ENCODE results near the gene RBBP8NL.

RBBP8NL gene

GRCh38 chr20:62393830-62394229 is 33.5 kb downstream of the RBBP8NL start:
- no peak for DNase-seq

- no peak for DNase-seq
Measured at GRCh38 chr20:62393335-62393665, 34.0 kb downstream of the RBBP8NL start.

- DNase-seq: no peak
Measured at GRCh38 chr20:62392621-62393334, 34.6 kb downstream of the RBBP8NL start.

GRCh38 chr20:62392077-62392418 is 35.3 kb downstream of the RBBP8NL start:
- no peak for DNase-seq

GRCh38 chr20:62391165-62392076 is 35.9 kb downstream of the RBBP8NL start:
- no peak for DNase-seq

- peak in 1 of 51 donors; percentile 29 for DNase-seq
Measured at GRCh38 chr20:62390317-62391164, 36.8 kb downstream of the RBBP8NL start.

GRCh38 chr20:62389601-62390087 is 37.7 kb downstream of the RBBP8NL start:
- no peak for DNase-seq

GRCh38 chr20:62388839-62389600 is 38.3 kb downstream of the RBBP8NL start:
- DNase-seq: no peak

- no peak for DNase-seq
Measured at GRCh38 chr20:62387933-62388635, 39.3 kb downstream of the RBBP8NL start.

- DNase-seq: peak in 1 of 51 donors; percentile 51
Measured at GRCh38 chr20:62387219-62387913, 40.0 kb downstream of the RBBP8NL start.

GRCh38 chr20:62386383-62387218 is 40.7 kb downstream of the RBBP8NL start, which contains the start of gene RPS21:
TSS of gene RPS21 (plus strand) at chr20:62387103. CDS start at chr20:62387339, 236 bp downstream.
- DNase-seq: peak; percentile 40 to 94 (median 84)

- DNase-seq: peak in 41 of 51 donors; percentile 19 to 79 (median 50)
Measured at GRCh38 chr20:62382306-62383198, 44.8 kb downstream of the RBBP8NL start.

GRCh38 chr20:62381842-62382241 is 45.5 kb downstream of the RBBP8NL start:
- DNase-seq: no peak

GRCh38 chr20:62381202-62381797 is 46.0 kb downstream of the RBBP8NL start:
- DNase-seq: no peak

- no peak for DNase-seq
Measured at GRCh38 chr20:62378215-62378614, 49.1 kb downstream of the RBBP8NL start.

GRCh38 chr20:62377615-62378178 is 49.6 kb downstream of the RBBP8NL start:
- DNase-seq: peak in 31 of 51 donors; percentile 22 to 78 (median 60)

- peak in 1 of 51 donors; percentile 35 for DNase-seq
Measured at GRCh38 chr20:62377064-62377461, 50.3 kb downstream of the RBBP8NL start.

All from hypothalamus (tissue), 51 donors.